Hepatocyte (in vitro differentiated cells): ENCODE data around the gene INSIG1.

Experiments used
- EZH2 ChIP-seq: fragments of 200-600 bp; sonication (generic); IDR thresholded peaks from 2 replicates; pipeline ENCODE4 v1.6.1; 2016; ENCODE audit warnings: antibody characterized with exemption, mild to moderate bottlenecking, borderline replicate concordance
- EZH2phosphoT487 ChIP-seq: fragments of 200-600 bp; sonication (generic); IDR thresholded peaks from one replicate; pipeline ENCODE4 v1.6.1; 2018; ENCODE audit warnings: antibody characterized with exemption, mild to moderate bottlenecking, low read depth, moderate library complexity; ENCODE audit not compliant: unreplicated experiment, severe bottlenecking
- TF ChIP-seq, protein P1 (sequence below): fragments of 200-600 bp; sonication (generic); IDR thresholded peaks from 2 replicates; pipeline ENCODE4 v1.5.1; 2016; ENCODE audit warnings: antibody characterized with exemption, mild to moderate bottlenecking; ENCODE audit not compliant: poor library complexity

DNA sequence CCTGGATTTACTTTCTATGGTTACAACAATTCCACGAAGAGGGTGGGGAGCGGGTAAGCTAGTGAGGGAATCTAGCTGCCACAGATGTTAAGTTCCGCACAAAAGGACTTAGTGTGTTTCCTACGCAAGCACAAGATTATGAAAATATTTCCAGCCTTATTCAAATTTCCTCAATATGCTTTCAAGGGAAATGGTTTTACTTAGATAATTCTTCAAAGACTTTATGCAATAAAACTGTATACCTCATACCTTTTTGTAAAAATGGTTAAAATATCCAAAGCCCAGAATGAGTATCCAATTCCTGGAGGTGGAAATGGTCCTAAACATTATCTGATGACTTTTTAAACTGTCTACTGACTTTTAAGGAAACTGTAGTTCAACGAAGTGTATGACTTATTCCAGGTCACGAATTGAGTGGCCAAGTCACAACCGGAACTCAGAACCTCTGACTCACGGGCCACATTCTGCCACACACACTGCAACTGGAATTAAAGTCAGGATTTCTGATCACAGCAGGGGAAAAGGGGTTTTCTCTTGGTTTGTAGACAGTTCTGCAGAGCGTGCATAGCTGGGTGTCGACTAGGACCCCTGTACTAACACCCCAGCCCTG is 20.2 kb upstream of the INSIG1 start:
- TF ChIP-seq EZH2: no peak
- TF ChIP-seq, protein P1, sequence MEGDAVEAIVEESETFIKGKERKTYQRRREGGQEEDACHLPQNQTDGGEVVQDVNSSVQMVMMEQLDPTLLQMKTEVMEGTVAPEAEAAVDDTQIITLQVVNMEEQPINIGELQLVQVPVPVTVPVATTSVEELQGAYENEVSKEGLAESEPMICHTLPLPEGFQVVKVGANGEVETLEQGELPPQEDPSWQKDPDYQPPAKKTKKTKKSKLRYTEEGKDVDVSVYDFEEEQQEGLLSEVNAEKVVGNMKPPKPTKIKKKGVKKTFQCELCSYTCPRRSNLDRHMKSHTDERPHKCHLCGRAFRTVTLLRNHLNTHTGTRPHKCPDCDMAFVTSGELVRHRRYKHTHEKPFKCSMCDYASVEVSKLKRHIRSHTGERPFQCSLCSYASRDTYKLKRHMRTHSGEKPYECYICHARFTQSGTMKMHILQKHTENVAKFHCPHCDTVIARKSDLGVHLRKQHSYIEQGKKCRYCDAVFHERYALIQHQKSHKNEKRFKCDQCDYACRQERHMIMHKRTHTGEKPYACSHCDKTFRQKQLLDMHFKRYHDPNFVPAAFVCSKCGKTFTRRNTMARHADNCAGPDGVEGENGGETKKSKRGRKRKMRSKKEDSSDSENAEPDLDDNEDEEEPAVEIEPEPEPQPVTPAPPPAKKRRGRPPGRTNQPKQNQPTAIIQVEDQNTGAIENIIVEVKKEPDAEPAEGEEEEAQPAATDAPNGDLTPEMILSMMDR: no peak
- TF ChIP-seq EZH2phosphoT487: no peak
